ENCODE results near the gene C11orf87. TPM values are rescaled to one million over a fixed set of nuclear protein-coding genes. Genes with fewer than 3 reads are reported as not detected.

The C11orf87 gene
- total and polyA plus RNA-seq, 2 experiments from 2014 or later = 0.50 to 0.56 TPM

DNA sequence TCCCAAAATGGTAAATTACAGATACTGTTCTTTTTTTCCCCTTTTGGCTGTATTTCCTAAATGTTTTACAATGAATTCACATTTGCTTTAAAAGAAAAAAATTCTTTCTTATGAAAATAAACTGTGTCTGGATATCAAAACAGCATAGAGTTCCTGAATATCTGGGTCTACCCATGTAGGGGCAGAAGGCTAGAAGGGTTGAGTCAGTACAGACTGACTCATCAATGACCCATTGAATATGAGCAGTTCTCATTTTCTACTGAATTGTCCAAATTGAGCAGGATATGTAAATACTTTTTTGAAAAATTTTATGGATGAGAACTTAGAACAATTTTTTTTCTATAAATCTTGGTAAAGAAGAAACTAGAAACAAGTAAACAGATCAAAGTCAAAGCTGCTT, 16.3 kb upstream of the C11orf87 start:
- H3F3A ChIP-seq (replicated peaks; ENCODE audit: low read depth) = no peaks in the 10 kb centered on the region
- H3K36me3 Mint-ChIP-seq (ENCODE audit: low read depth) = no peaks in the 10 kb centered on the region
- no peaks in the 10 kb centered on the region for H3K36me3 ChIP-seq (ENCODE audit: insufficient read depth)
- H3K27me3 ChIP-seq (ENCODE audit: insufficient read depth) = no peaks in the 10 kb centered on the region
- no peak overlapping the region for H3K4me3 Mint-ChIP-seq
- 0 out of 2 replicates have a peak, but pooled peaks cover 3% of the 10 kb centered on the region for H3K9me2 ChIP-seq (ENCODE audit: insufficient read depth)
- no peak overlapping the region for H3K27ac Mint-ChIP-seq
- no peaks in the 10 kb centered on the region for H3K4me1 Mint-ChIP-seq
- H3K4me1 ChIP-seq (ENCODE audit: insufficient read depth) = no peaks in the 10 kb centered on the region
- no peak overlapping the region for H3K27ac ChIP-seq (ENCODE audit: low read depth)
- H3K27me3 Mint-ChIP-seq (ENCODE audit: insufficient read depth, low read depth, poor library complexity) = no peaks in the 10 kb centered on the region
- ATAC-seq (no peak), DNase-seq (ENCODE audit: low spot score) (no peak)
- H3K79me2 ChIP-seq (replicated peaks; ENCODE audit: insufficient read depth) = no peaks in the 10 kb centered on the region
- no peaks in the 10 kb centered on the region for H4K20me1 ChIP-seq (replicated peaks; ENCODE audit: insufficient read depth)
- H2AFZ ChIP-seq = no peak overlapping the region
- H3K9me3 Mint-ChIP-seq = no peaks in the 10 kb centered on the region
- TF ChIP-seq NANOG (IDR thresholded peaks at IDR 0.05; ENCODE audit: borderline replicate concordance) (no peak), ZNF114 (CRISPR knock-in tag; IDR thresholded peaks at IDR 0.05) (no peak), ZNF331 (CRISPR knock-in tag; IDR thresholded peaks at IDR 0.05; ENCODE audit: low read depth) (no peak), STAT1 (IDR thresholded peaks at IDR 0.05; ENCODE audit: unreplicated experiment) (no peak), CREB1 (CRISPR knock-in tag; IDR thresholded peaks at IDR 0.05; ENCODE audit: low read depth) (no peak), POLR2AphosphoS5 (IDR thresholded peaks at IDR 0.05; ENCODE audit: low read depth) (no peak), EZH2phosphoT487 (IDR thresholded peaks at IDR 0.05; ENCODE audit: unreplicated experiment) (no peak), JUNB (IDR thresholded peaks at IDR 0.05; ENCODE audit: unreplicated experiment) (no peak), EZH2 (IDR thresholded peaks at IDR 0.05; ENCODE audit: low read depth, unreplicated experiment) (no peak)
- TF ChIP-seq, protein P1, sequence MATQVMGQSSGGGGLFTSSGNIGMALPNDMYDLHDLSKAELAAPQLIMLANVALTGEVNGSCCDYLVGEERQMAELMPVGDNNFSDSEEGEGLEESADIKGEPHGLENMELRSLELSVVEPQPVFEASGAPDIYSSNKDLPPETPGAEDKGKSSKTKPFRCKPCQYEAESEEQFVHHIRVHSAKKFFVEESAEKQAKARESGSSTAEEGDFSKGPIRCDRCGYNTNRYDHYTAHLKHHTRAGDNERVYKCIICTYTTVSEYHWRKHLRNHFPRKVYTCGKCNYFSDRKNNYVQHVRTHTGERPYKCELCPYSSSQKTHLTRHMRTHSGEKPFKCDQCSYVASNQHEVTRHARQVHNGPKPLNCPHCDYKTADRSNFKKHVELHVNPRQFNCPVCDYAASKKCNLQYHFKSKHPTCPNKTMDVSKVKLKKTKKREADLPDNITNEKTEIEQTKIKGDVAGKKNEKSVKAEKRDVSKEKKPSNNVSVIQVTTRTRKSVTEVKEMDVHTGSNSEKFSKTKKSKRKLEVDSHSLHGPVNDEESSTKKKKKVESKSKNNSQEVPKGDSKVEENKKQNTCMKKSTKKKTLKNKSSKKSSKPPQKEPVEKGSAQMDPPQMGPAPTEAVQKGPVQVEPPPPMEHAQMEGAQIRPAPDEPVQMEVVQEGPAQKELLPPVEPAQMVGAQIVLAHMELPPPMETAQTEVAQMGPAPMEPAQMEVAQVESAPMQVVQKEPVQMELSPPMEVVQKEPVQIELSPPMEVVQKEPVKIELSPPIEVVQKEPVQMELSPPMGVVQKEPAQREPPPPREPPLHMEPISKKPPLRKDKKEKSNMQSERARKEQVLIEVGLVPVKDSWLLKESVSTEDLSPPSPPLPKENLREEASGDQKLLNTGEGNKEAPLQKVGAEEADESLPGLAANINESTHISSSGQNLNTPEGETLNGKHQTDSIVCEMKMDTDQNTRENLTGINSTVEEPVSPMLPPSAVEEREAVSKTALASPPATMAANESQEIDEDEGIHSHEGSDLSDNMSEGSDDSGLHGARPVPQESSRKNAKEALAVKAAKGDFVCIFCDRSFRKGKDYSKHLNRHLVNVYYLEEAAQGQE (IDR thresholded peaks at IDR 0.05; ENCODE audit: unreplicated experiment) = no peak
- TF ChIP-seq, protein P2, sequence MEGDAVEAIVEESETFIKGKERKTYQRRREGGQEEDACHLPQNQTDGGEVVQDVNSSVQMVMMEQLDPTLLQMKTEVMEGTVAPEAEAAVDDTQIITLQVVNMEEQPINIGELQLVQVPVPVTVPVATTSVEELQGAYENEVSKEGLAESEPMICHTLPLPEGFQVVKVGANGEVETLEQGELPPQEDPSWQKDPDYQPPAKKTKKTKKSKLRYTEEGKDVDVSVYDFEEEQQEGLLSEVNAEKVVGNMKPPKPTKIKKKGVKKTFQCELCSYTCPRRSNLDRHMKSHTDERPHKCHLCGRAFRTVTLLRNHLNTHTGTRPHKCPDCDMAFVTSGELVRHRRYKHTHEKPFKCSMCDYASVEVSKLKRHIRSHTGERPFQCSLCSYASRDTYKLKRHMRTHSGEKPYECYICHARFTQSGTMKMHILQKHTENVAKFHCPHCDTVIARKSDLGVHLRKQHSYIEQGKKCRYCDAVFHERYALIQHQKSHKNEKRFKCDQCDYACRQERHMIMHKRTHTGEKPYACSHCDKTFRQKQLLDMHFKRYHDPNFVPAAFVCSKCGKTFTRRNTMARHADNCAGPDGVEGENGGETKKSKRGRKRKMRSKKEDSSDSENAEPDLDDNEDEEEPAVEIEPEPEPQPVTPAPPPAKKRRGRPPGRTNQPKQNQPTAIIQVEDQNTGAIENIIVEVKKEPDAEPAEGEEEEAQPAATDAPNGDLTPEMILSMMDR (conservative IDR thresholded peaks at IDR 0.05; ENCODE audit: low read depth in 2 of 2) = no peak
- TF ChIP-seq, protein P3, sequence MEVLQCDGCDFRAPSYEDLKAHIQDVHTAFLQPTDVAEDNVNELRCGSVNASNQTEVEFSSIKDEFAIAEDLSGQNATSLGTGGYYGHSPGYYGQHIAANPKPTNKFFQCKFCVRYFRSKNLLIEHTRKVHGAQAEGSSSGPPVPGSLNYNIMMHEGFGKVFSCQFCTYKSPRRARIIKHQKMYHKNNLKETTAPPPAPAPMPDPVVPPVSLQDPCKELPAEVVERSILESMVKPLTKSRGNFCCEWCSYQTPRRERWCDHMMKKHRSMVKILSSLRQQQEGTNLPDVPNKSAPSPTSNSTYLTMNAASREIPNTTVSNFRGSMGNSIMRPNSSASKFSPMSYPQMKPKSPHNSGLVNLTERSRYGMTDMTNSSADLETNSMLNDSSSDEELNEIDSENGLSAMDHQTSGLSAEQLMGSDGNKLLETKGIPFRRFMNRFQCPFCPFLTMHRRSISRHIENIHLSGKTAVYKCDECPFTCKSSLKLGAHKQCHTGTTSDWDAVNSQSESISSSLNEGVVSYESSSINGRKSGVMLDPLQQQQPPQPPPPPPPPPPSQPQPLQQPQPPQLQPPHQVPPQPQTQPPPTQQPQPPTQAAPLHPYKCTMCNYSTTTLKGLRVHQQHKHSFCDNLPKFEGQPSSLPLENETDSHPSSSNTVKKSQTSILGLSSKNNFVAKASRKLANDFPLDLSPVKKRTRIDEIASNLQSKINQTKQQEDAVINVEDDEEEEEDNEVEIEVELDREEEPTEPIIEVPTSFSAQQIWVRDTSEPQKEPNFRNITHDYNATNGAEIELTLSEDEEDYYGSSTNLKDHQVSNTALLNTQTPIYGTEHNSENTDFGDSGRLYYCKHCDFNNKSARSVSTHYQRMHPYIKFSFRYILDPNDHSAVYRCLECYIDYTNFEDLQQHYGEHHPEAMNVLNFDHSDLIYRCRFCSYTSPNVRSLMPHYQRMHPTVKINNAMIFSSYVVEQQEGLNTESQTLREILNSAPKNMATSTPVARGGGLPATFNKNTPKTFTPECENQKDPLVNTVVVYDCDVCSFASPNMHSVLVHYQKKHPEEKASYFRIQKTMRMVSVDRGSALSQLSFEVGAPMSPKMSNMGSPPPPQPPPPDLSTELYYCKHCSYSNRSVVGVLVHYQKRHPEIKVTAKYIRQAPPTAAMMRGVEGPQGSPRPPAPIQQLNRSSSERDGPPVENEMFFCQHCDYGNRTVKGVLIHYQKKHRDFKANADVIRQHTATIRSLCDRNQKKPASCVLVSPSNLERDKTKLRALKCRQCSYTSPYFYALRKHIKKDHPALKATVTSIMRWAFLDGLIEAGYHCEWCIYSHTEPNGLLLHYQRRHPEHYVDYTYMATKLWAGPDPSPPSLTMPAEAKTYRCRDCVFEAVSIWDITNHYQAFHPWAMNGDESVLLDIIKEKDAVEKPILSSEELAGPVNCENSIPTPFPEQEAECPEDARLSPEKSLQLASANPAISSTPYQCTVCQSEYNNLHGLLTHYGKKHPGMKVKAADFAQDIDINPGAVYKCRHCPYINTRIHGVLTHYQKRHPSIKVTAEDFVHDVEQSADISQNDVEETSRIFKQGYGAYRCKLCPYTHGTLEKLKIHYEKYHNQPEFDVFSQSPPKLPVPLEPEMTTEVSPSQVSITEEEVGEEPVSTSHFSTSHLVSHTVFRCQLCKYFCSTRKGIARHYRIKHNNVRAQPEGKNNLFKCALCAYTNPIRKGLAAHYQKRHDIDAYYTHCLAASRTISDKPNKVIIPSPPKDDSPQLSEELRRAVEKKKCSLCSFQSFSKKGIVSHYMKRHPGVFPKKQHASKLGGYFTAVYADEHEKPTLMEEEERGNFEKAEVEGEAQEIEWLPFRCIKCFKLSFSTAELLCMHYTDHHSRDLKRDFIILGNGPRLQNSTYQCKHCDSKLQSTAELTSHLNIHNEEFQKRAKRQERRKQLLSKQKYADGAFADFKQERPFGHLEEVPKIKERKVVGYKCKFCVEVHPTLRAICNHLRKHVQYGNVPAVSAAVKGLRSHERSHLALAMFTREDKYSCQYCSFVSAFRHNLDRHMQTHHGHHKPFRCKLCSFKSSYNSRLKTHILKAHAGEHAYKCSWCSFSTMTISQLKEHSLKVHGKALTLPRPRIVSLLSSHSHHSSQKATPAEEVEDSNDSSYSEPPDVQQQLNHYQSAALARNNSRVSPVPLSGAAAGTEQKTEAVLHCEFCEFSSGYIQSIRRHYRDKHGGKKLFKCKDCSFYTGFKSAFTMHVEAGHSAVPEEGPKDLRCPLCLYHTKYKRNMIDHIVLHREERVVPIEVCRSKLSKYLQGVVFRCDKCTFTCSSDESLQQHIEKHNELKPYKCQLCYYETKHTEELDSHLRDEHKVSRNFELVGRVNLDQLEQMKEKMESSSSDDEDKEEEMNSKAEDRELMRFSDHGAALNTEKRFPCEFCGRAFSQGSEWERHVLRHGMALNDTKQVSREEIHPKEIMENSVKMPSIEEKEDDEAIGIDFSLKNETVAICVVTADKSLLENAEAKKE (CRISPR knock-in tag; IDR thresholded peaks at IDR 0.05) = no peak
- TF ChIP-seq, protein P4, sequence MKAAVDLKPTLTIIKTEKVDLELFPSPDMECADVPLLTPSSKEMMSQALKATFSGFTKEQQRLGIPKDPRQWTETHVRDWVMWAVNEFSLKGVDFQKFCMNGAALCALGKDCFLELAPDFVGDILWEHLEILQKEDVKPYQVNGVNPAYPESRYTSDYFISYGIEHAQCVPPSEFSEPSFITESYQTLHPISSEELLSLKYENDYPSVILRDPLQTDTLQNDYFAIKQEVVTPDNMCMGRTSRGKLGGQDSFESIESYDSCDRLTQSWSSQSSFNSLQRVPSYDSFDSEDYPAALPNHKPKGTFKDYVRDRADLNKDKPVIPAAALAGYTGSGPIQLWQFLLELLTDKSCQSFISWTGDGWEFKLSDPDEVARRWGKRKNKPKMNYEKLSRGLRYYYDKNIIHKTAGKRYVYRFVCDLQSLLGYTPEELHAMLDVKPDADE (IDR thresholded peaks at IDR 0.05) = no peak
- no peak overlapping the region for H3K4me3 ChIP-seq
- no peak overlapping the region for H3K4me2 ChIP-seq

Data from GM23338 (cell line).